Activated CD8-positive, alpha-beta memory T cell treated with anti-CD3 and anti-CD28 coated beads for 1 hour (primary cell): Measurements from ENCODE around the gene HIP1.
"Not testable (repeated sequence)": the region's sequence is repeated elsewhere in the genome, so short reads cannot be mapped to it uniquely, and the experiment has no call there.

Source experiments
- DNase-seq, 2 donors: peaks; one replicate each; pipeline ENCODE4 v3.0.0-alpha.2; 2020; ENCODE audit warnings: low read depth in 1 of 2; ENCODE audit errors: extremely low read depth in 1 of 2

Gene HIP1

GRCh38 chr7:75687246-75688088 lies 51.3 kb downstream of the HIP1 start:
- no peak for DNase-seq

GRCh38 chr7:75686551-75686950 lies 52.2 kb downstream of the HIP1 start:
- no peak for DNase-seq

- not testable (repeated sequence) for DNase-seq
Observed at GRCh38 chr7:75682052-75682451, 56.7 kb downstream of the HIP1 start.

- DNase-seq = no peak
Observed at GRCh38 chr7:75679060-75679459, 59.7 kb downstream of the HIP1 start.

- DNase-seq = no peak
Observed at GRCh38 chr7:75669579-75669978, 69.2 kb downstream of the HIP1 start.

GRCh38 chr7:75667938-75668337 lies 70.8 kb downstream of the HIP1 start:
- DNase-seq = no peak

- no peak for DNase-seq
Observed at GRCh38 chr7:75663302-75663907, 75.3 kb downstream of the HIP1 start.

- no peak for DNase-seq
Observed at GRCh38 chr7:75662579-75663301, 76.0 kb downstream of the HIP1 start.

- DNase-seq = no peak
Observed at GRCh38 chr7:75660566-75661215, 78.0 kb downstream of the HIP1 start.

- no peak for DNase-seq
Observed at GRCh38 chr7:75658802-75659201, 79.9 kb downstream of the HIP1 start.

GRCh38 chr7:75658369-75658768 lies 80.4 kb downstream of the HIP1 start:
- no peak for DNase-seq

- DNase-seq = no peak
Observed at GRCh38 chr7:75657866-75658265, 80.9 kb downstream of the HIP1 start.

GRCh38 chr7:75656740-75657139 lies 82.0 kb downstream of the HIP1 start:
- no peak for DNase-seq

- DNase-seq = no peak
Observed at GRCh38 chr7:75655536-75655935, 83.2 kb downstream of the HIP1 start.

- DNase-seq = no peak
Observed at GRCh38 chr7:75654855-75655254, 83.9 kb downstream of the HIP1 start.

- DNase-seq = no peak
Observed at GRCh38 chr7:75653651-75654050, 85.1 kb downstream of the HIP1 start.

GRCh38 chr7:75652788-75653187 lies 86.0 kb downstream of the HIP1 start:
- DNase-seq = no peak

GRCh38 chr7:75650681-75651080 lies 88.1 kb downstream of the HIP1 start:
- DNase-seq = no peak

GRCh38 chr7:75650062-75650461 lies 88.7 kb downstream of the HIP1 start:
- DNase-seq = no peak

GRCh38 chr7:75649462-75649861 lies 89.3 kb downstream of the HIP1 start:
- no peak for DNase-seq

- DNase-seq = no peak
Observed at GRCh38 chr7:75647709-75648438, 90.9 kb downstream of the HIP1 start.
